GM19452 (cell line): Measurements from ENCODE around the gene GFRA3.
"Not testable (repeated sequence)": the region's sequence is repeated elsewhere in the genome, so short reads cannot be mapped to it uniquely, and the experiment has no call there.

ENCODE experiments used
- ATAC-seq: cut with Tn5 transposase; IDR thresholded peaks from one replicate; pipeline ENCODE4 v1.9.1; 2021; ENCODE audit not compliant: unreplicated experiment

GFRA3 gene

DNA sequence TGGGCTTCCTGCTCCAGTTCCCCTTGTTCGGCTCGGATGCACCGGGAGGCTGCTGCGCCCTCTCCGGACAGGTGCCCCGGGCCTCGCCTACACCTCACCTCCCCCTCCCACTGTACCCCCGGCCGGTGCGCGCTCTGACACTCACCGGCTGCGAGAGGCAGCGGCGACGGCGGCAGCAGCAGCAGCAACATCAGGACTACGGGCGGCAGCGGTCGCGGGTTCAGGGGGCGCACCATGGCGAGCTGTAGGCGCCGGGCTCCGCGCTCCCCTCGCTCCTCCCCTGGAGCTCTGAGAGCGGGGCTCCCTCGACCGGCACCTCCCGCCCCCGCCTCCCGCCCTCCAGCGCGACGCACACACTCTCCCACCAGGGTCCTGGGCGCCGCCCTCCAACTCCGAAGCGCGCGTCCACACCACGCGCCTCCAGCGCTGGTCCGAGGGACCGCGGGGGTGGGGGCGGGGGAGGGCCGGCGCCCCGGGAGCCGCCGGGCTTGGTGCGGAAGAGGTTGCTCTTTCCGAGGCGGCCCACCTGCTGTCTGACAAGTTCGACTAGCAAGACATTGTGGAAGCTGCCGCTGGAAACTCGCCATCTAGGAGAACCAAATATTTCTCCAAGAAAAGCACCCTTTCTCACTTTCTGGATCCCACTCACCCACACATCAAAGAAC is at the start of gene GFRA3:
Gene GFRA3 (minus strand): TSS at position 433 of the 665 bp plus-strand sequence. CDS start 197 bp downstream, at position 236.
- no peak for ATAC-seq

- ATAC-seq, result not testable (repeated sequence)
Measured at GRCh38 chr5:138318211-138318610, 43.8 kb upstream of the GFRA3 start.

- no peak for ATAC-seq
Measured at GRCh38 chr5:138316355-138316754, 41.9 kb upstream of the GFRA3 start.

GRCh38 chr5:138315751-138316278 is 41.4 kb upstream of the GFRA3 start:
- ATAC-seq, result no peak

GRCh38 chr5:138305797-138306196 is 31.4 kb upstream of the GFRA3 start:
- no peak for ATAC-seq

DNA sequence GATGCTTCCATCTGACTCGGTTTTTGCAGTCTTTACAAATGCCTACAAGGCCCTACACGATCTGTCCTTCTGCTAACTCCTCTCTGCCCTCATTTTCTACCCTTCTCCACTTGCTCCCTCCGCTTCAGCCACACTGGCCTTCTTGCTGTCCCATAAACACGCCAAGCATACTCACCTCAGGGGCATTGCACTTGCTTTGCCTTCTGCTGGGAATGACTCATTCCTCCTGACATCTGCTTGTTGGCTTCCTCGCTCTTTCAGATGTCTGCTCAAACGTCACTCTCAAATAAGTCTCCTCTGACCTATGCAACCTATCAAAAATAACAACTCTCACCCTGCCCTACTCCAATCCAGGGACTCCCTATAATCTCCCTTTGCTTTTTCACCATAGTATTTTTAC is 29.0 kb upstream of the GFRA3 start:
- ATAC-seq, result no peak

- no peak for ATAC-seq
Measured at GRCh38 chr5:138289296-138289695, 14.9 kb upstream of the GFRA3 start.

DNA sequence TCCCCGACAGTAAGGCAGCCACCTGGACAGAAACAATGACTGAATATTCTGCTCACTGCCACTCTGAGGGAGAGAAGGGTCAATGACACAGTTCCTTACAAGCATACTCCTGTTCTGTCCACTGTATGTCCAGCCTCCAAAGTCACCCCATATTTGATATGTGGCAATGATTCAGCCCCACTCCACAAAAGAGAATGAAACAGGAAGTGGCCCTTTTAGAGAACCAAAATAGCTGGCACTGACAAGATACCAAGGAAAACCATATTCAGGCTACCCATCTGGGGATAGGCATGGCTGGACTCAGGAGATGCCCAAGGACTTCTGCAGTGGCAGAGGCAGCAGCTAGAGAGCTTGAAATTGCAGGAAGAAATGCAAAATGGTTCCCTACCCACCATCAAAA is 12.8 kb upstream of the GFRA3 start:
- no peak for ATAC-seq

DNA sequence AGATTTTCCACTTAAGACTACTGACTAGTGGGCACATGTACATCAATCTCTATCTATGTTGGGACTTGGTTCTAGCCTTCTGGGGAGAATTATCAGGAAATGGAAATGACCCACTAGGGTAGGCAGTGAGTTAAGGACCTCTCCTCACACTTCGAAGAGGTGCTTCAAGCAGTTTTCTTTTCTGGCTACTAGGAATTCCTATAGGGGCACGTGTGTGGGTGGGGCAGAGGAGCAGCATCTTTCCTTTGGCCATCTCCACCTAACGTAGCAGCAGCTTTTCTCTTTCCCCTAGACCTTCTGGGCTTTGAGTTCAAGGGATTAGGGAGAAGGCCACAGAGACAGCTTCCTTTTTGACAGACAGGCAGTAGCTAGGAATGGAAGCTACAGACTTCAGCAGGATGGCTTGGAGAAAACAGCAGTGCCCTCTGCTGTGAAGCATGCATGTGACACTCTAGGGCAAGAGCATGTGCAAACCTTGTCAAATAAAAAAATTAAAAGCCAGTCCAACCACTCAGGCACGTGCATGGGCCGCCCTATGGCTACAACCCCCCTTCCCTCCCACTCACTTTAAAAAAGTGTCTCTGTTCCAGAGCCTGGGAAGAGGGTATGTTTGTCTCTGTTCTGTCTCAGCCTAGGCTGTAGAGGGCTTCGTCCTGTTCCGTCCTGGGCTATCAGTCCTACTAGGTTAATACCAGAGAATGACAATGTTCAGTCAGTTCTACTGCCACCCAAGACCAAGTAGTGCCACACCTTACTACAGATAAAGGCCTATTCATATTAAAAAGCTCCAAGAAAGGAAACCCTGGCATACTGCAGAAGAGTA is 8.7 kb upstream of the GFRA3 start:
- no peak for ATAC-seq

- no peak for ATAC-seq
Measured at GRCh38 chr5:138280915-138281314, 6.5 kb upstream of the GFRA3 start.

DNA sequence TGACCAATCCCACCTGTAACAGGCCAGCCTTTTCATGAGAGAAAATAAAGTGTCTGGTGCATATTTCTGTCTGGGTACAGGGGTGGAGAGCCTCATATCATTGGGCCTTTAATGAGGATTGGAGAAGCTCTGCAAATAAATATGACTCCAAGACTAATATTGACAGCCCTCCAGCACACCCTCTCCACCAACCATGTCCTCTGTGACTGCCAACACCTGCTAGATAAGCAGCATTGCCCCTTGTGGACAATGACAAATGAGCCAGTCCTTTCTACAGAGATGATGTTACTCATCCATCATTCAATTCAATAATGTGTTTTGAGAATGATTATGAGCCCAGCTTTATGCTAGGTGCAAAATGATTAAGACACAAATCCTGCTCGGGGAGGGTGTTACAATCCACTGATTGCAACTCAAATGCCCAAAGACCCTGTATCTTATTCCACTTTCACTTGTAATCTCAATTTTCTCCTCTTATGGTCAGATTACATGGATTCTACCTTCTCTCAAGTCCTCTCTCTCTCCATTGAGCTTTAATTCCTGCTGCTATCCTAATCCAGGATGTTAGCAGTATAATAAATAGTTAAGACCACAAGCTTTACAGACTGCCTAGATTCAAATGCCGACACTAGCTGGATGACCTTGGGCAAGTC is 2.1 kb upstream of the GFRA3 start:
- ATAC-seq, result no peak

DNA sequence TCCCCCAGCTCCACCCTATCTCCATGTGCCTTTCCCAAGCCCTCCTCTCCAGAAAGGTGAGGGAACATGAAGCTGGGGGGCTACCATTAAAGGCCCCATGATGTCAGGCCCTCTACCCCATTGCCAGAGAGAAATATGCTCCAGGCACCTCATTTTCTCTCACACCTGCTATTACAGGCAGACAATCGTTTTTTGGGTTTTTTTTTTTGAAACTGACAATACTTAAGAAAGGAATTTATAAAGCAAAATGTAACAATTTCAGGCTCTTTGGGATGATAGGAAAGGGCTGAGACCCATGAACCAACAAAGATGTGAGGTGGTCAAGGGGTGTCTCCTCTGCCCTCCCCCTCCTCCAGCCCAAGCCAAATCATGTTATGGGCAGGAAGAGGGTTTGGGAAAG is 1.5 kb upstream of the GFRA3 start:
- ATAC-seq, result no peak

DNA sequence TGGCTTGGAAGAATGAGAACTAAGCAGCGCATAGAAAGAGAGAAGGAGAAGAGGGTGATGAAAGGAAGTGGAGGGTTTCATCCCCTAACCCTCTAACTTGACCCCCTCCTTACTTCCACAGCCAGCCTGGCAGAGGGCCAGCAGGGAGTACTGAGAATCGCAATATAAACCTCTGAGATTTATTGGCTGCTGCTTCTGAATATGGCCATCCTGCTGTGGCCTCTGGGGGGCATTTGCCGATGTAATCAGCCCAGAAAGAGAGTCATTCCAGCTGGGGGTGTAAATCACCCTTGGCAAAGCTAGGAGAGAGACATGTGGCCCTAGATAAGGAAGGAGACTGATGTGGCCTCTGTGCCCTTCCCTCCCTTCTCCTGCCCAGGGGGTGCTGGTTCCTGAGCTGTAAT is 960 bp upstream of the GFRA3 start:
- no peak for ATAC-seq

GRCh38 chr5:138273834-138274188 is 610 bp downstream of the GFRA3 start:
- ATAC-seq, result no peak

DNA sequence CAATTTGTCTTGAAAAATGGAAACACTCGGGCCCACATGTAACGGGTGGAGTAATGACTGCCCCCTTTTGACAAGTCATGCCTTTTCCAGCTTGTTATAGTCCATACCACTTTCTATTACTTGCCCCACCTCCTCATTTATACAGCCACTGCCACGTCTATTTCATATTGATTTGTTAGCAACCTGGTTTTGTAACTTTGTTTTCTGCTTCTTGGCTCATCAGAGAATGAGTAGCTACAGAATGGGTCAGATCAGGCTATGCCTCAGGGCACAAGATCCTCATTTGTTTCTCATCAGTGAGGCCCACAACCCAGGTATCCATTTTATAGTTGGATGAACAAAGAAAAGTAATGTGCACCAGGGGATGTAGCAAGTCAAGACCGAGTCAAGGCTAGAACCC is 1.7 kb downstream of the GFRA3 start:
- no peak for ATAC-seq

- no peak for ATAC-seq
Measured at GRCh38 chr5:138271281-138271680, 3.1 kb downstream of the GFRA3 start.

DNA sequence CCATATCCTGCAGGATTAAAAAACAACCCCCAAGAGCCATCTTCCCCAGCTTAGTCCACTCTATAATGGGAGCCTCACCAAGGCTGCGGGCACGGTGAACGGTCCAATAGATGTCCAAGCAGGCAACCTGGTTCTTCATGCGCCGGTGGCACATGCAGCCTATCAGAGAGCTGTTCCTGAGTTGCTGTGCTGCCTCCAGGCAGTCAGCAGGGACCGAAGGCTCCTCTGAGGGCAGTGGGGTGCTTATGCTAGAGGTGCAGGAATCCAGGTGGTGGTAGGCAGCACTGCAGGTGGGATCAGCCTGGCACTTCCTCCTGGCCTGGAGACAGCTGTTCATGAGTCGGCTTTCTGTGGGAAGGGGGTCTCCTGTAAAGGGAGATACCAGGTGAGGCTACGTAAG is 10.2 kb downstream of the GFRA3 start:
- ATAC-seq, result no peak

- no peak for ATAC-seq
Measured at GRCh38 chr5:138263581-138263980, 10.8 kb downstream of the GFRA3 start.

DNA sequence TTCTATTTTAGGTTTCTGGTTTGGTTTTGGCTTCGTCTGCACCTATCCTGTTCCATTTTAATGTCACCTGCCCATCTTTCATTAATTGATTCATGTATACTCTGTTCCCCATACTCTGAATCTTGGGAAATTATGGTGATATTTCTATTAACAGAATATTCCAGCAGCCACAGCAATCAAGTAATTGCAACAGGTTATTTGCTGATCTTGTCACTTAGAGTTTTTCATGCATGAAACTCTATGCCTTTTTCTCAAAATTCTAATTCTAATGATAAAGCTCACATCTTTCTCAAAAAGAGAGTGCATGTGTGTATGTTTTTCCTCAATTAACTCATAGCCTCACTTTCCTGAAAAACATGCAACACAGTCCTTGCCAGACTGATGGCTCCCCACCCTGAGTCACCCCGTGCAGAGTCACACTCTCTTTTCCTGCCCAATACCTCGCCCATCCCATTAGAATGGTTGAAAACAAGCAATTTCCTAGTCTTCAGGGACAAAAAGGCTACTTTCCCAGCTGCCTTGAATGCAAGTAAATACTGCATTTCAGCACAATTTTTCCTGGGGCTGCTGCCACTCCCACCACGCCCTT is 15.6 kb downstream of the GFRA3 start:
- ATAC-seq, result no peak

DNA sequence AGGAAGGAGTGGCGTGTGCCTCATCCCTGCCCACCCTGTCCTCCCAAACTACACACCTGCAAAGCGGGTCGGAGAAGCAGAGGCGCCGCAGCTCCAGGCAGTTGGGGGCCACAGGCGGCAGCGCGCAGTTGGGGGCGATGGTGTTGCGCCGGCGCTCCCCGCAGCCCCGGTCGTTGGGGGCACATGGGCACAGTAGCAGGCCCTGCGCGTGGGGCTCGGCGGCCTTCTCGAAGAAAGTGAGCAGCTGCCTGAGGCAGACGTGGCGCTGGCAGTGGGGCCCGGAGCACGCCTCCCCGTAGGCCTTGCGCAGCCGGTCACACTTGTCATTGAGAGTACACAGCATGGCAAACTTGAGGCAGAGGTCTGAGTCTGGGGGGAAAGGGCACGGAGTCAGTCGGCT is 16.8 kb downstream of the GFRA3 start:
- no peak for ATAC-seq

- ATAC-seq, result no peak
Measured at GRCh38 chr5:138252944-138253343, 21.5 kb downstream of the GFRA3 start.
